Activated CD4-positive, alpha-beta T cell treated with anti-CD3 and anti-CD28 coated beads for 24 hours (primary cell): Measurements from ENCODE around the gene OR2AG1.
"Not testable (repeated sequence)": the region's sequence is repeated elsewhere in the genome, so short reads cannot be mapped to it uniquely, and the experiment has no call there.

ENCODE experiments used
- DNase-seq, 2 donors: peaks; one replicate each; pipeline ENCODE4 v3.0.0-alpha.2; 2020; ENCODE audit warnings: low read depth in 2 of 2

The OR2AG1 gene

DNA sequence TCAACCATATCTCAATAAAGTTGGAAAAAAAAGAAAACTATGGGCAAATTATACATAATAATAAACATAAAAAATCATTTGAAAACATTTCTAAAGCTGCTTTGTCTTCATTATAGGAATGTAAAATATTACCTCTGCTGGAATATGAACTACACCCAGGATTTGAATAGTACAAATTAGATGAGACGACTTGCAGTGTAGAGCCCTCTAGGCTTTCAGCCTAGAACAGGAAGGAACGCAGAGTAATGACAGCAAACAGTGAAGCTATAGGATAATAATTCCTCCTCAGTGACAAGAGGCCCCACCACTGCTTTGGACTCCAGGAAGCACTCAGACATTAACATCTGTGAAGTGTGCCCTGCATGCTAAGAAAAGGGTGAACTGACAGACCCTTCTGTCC, 7.7 kb downstream of the OR2AG1 start:
- no peak for DNase-seq

DNA sequence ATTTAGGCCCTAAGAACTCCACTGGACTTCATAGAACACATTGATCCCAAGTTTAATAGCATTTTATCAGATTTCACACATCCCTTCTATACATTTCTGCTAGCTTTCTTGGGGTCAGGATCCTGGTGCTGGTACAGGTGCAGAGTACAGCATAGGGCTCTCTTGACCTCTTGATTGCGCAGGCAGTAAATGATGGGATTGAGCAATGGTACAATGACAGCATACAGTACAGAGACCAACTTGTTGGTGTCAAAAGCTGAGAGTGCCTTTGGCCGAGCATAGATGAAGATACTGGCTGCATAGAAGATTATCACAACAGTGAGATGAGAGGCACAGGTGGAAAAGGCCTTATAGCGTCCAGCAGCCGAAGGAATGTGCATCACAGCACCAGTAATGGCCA, 11.8 kb downstream of the OR2AG1 start:
- no peak for DNase-seq

GRCh38 chr11:6799402-6799801, 16.6 kb downstream of the OR2AG1 start, which contains the start of gene OR6A2:
OR6A2 (minus strand) TSS chr11:6799689; CDS start chr11:6795708, 3,981 bp downstream.
- no peak for DNase-seq

- DNase-seq = not testable (repeated sequence)
Observed at GRCh38 chr11:6801075-6801474, 18.3 kb downstream of the OR2AG1 start.

- peak in 1 of 2 donors; percentile 15 for DNase-seq
Observed at GRCh38 chr11:6812390-6813005, 29.7 kb downstream of the OR2AG1 start.

- DNase-seq = no peak
Observed at GRCh38 chr11:6813656-6814055, 30.8 kb downstream of the OR2AG1 start.

- DNase-seq = no peak
Observed at GRCh38 chr11:6817694-6818093, 34.9 kb downstream of the OR2AG1 start.

DNA sequence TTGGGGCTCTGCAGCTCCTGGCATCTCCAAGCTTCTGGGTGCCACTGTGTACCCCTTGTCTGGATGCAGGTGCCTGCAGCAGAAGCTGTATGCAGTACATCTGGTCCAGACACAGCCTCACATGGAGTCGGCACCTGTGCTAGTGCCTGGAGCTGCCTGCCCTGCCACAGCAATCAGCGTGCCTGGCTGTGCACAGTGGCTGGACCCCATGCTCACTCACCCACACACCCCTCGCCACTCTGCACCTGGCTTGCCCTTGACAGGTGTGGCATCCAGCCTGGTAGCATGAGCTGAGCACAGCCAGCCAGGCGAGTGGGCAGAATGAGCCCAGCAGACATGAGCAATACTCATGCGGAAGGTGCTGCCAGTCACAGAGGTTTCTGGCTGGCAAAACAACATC, 36.1 kb downstream of the OR2AG1 start:
- no peak for DNase-seq

- no peak for DNase-seq
Observed at GRCh38 chr11:6824136-6824823, 41.5 kb downstream of the OR2AG1 start.

DNA sequence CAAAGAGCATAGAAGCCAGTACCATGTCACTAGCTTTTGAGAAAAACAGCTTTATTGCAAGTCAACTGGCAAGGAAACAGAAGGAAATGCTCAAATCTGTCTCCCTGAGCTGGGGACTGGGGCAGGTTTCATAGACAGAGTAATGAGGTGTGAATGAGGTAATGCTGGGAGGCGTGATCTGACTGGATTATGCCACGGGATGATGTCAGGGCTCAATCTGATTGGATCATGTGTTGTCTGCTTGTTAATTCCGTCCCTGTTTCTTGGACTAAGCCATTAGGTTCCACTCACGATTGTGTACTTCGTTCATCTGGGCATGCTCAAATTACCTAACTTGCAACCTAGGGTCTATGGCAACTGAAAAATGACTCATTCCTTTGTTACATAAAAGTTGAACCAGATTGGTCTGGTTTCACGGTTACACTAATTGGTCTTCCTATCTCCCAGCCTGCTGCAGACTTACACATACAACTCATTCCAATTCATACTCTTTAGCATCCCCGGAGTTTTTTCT, 42.5 kb downstream of the OR2AG1 start:
- DNase-seq = no peak

- no peak for DNase-seq
Observed at GRCh38 chr11:6828103-6828502, 45.3 kb downstream of the OR2AG1 start.

- DNase-seq = no peak
Observed at GRCh38 chr11:6833356-6833755, 50.5 kb downstream of the OR2AG1 start.

DNA sequence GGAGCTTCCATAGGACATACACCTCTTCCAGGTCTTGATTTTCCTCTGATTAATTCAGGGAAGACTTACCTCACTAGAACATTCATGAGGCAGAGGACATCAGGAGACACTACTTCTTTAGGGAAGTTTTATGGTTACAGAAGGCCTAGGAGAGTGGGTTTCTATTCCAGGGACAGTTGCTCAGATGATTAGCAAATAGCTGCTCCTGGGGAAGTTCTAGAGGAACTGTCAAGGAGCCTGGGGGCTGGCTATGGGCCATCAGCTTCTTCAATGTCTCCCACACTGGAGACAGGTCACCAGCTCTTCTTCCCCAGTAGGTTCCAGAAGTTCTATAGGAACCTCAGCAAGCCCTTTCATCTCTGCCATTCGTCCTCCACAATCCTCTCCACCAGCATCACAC, 51.2 kb downstream of the OR2AG1 start:
- no peak for DNase-seq
